HepG2 (cell line): Measurements from ENCODE around the gene AIP. TPM values are rescaled to one million over a fixed set of nuclear protein-coding genes. Genes with fewer than 3 reads are reported as not detected.

ENCODE experiments used
- AKNA ChIP-seq: sonication (generic); formaldehyde crosslinking; IDR thresholded peaks from 2 replicates; pipeline ENCODE4 v1.4.0; 2020; ENCODE audit warnings: missing genetic modification reagents, borderline replicate concordance
- ERF ChIP-seq: IDR thresholded peaks from 2 replicates; pipeline ENCODE4 v1.6.1; 2018; ENCODE audit warnings: missing biosample characterization, missing genetic modification reagents
- HNF4A ChIP-seq: sonication (generic); formaldehyde crosslinking; IDR thresholded peaks from 2 replicates; pipeline ENCODE4 v1.4.0; 2020; ENCODE audit warnings: missing genetic modification reagents
- NRL ChIP-seq: sonication (generic); formaldehyde crosslinking; IDR thresholded peaks from 2 replicates; pipeline ENCODE4 v1.5.0; 2020; ENCODE audit warnings: missing genetic modification reagents, mild to moderate bottlenecking, moderate library complexity, borderline replicate concordance
- TBX2 ChIP-seq: sonication (generic); formaldehyde crosslinking; IDR thresholded peaks from 2 replicates; pipeline ENCODE4 v1.5.0; 2020; ENCODE audit warnings: missing genetic modification reagents, mild to moderate bottlenecking, borderline replicate concordance
- ZBTB38 ChIP-seq: sonication (generic); formaldehyde crosslinking; IDR thresholded peaks from 2 replicates; pipeline ENCODE4 v1.5.1; 2020; ENCODE audit warnings: mild to moderate bottlenecking, missing genetic modification reagents
- ZNF232 ChIP-seq: sonication (generic); formaldehyde crosslinking; IDR thresholded peaks from 2 replicates; pipeline ENCODE4 v1.4.0; 2020; ENCODE audit warnings: missing genetic modification reagents, borderline replicate concordance
- ZNF331 ChIP-seq: sonication (generic); formaldehyde crosslinking; IDR thresholded peaks from 2 replicates; pipeline ENCODE4 v1.4.0; 2020; ENCODE audit warnings: missing genetic modification reagents
- ZNF644 ChIP-seq: IDR thresholded peaks from 2 replicates; pipeline ENCODE4 v1.6.1; 2016; ENCODE audit warnings: low read depth
- ZNF75D ChIP-seq: sonication (generic); formaldehyde crosslinking; IDR thresholded peaks from 2 replicates; pipeline ENCODE4 v1.8.1; 2023; ENCODE audit warnings: missing genetic modification reagents, mild to moderate bottlenecking, borderline replicate concordance
- ZNF768 ChIP-seq: sonication (generic); formaldehyde crosslinking; IDR thresholded peaks from 2 replicates; pipeline ENCODE4 v1.4.0; 2020; ENCODE audit warnings: missing genetic modification reagents
- polyA plus RNA-seq, 8 experiments: library from polyadenylated mRNA; depleted of rRNA in 3 of 8; stranded (reverse) in 7 of 8; unstranded in 1 of 8; fragments of >200 nt; fragmentation: Illumina TruSeq in 4 of 8; extraction: Trizol in 4 of 8; gene quantifications; 2 replicates each; pipeline versions ENCODE4 v1.2.1 to v1.2.3, GENCODE V29; 2011 to 2016; ENCODE audit warnings: low read depth in 4 of 8, missing spikeins in 1 of 8, mixed read lengths in 1 of 8; ENCODE audit not compliant: insufficient read depth in 1 of 8
- total RNA-seq, 5 experiments: library from RNA; depleted of rRNA; stranded (reverse); fragments of >200 nt; fragmentation: Illumina TruSeq; extraction: Trizol; gene quantifications; 2 replicates each; pipeline ENCODE4 v1.2.3, GENCODE V29; 2016; ENCODE audit warnings: low read depth in 1 of 5
- TF ChIP-seq, protein P1 (sequence below): sonication (generic); formaldehyde crosslinking; IDR thresholded peaks from 2 replicates; pipeline ENCODE4 v1.8.0; 2022; ENCODE audit warnings: mild to moderate bottlenecking, missing genetic modification reagents, moderate library complexity
- TF ChIP-seq, protein P2 (sequence below): sonication (generic); formaldehyde crosslinking; IDR thresholded peaks from 2 replicates; pipeline ENCODE4 v1.5.0; 2020; ENCODE audit warnings: missing genetic modification reagents
- TF ChIP-seq, protein P3 (sequence below): IDR thresholded peaks from 2 replicates; pipeline ENCODE4 v1.6.1; 2012; ENCODE audit warnings: low read length, improper control_type of control experiment
- TF ChIP-seq, protein P4 (sequence below): sonication (generic); formaldehyde crosslinking; IDR thresholded peaks from 2 replicates; pipeline ENCODE4 v1.5.0; 2020; ENCODE audit warnings: missing genetic modification reagents, mild to moderate bottlenecking, borderline replicate concordance

The AIP gene
- total and polyA plus RNA-seq, 2 of the 13 experiments (the other 11 are each of a cell fraction or from before 2014, with no cell fraction given): 51.8 to 110 TPM

DNA sequence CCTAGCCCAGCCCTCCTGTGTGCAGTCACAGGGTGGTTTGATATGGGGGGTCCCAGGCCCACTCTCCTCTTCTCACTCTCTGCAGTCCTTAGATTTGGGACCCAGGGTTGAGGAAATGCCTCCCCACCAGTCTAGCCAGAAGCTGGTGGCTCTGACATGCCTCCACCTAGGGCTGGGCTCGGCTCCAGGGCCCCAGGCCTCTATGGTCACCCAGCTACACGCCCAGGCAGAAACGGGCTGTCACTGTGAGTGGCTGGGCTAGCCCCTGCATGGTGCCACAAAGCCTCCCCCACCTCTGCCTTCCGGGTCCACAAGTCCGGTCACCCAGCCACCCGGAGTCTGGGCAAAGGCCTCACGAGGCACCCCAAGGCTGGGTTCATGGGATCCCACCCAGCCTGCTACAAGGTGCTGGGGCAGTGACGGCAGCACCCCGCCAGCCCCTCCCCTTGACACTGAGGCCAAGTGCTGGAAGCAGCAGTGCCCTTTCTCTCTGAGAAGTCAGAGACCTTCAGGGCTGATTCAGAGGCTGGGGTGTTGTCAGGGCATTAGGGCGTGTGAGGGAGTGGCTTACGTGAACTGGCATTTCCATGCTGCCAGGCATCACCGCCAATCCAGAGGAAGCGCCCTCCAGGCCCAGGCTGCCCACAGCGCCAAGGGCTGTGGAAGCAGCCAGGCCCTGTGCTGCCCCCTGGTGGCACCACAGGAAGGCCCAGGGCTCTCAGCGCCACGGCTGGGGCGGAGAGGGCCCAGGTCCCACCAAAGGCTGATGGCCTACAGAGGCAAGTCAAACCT lies 23.0 kb downstream of the AIP start (continued):
- TF ChIP-seq ZNF75D (no peak), ZBTB38 (CRISPR knock-in tag) (peak; percentile 56; the same call in 1 of the 2 replicates), NRL (CRISPR knock-in tag) (no peak), TBX2 (CRISPR knock-in tag) (peak; percentile 46; the same call in 1 of the 2 replicates), AKNA (no peak), ERF (CRISPR knock-in tag) (no peak), ZNF768 (CRISPR knock-in tag) (no peak), ZNF644 (CRISPR knock-in tag) (no peak), HNF4A (CRISPR knock-in tag) (no peak; the same call in none of the 2 replicates), ZNF331 (CRISPR knock-in tag) (no peak; the same call in none of the 2 replicates), ZNF232 (CRISPR knock-in tag) (no peak)
- TF ChIP-seq, protein P1, sequence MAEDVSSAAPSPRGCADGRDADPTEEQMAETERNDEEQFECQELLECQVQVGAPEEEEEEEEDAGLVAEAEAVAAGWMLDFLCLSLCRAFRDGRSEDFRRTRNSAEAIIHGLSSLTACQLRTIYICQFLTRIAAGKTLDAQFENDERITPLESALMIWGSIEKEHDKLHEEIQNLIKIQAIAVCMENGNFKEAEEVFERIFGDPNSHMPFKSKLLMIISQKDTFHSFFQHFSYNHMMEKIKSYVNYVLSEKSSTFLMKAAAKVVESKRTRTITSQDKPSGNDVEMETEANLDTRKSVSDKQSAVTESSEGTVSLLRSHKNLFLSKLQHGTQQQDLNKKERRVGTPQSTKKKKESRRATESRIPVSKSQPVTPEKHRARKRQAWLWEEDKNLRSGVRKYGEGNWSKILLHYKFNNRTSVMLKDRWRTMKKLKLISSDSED (CRISPR knock-in tag): no peak
- TF ChIP-seq, protein P2, sequence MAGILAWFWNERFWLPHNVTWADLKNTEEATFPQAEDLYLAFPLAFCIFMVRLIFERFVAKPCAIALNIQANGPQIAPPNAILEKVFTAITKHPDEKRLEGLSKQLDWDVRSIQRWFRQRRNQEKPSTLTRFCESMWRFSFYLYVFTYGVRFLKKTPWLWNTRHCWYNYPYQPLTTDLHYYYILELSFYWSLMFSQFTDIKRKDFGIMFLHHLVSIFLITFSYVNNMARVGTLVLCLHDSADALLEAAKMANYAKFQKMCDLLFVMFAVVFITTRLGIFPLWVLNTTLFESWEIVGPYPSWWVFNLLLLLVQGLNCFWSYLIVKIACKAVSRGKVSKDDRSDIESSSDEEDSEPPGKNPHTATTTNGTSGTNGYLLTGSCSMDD (CRISPR knock-in tag): no peak
- TF ChIP-seq, protein P3, sequence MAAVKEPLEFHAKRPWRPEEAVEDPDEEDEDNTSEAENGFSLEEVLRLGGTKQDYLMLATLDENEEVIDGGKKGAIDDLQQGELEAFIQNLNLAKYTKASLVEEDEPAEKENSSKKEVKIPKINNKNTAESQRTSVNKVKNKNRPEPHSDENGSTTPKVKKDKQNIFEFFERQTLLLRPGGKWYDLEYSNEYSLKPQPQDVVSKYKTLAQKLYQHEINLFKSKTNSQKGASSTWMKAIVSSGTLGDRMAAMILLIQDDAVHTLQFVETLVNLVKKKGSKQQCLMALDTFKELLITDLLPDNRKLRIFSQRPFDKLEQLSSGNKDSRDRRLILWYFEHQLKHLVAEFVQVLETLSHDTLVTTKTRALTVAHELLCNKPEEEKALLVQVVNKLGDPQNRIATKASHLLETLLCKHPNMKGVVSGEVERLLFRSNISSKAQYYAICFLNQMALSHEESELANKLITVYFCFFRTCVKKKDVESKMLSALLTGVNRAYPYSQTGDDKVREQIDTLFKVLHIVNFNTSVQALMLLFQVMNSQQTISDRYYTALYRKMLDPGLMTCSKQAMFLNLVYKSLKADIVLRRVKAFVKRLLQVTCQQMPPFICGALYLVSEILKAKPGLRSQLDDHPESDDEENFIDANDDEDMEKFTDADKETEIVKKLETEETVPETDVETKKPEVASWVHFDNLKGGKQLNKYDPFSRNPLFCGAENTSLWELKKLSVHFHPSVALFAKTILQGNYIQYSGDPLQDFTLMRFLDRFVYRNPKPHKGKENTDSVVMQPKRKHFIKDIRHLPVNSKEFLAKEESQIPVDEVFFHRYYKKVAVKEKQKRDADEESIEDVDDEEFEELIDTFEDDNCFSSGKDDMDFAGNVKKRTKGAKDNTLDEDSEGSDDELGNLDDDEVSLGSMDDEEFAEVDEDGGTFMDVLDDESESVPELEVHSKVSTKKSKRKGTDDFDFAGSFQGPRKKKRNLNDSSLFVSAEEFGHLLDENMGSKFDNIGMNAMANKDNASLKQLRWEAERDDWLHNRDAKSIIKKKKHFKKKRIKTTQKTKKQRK: no peak
- TF ChIP-seq, protein P4, sequence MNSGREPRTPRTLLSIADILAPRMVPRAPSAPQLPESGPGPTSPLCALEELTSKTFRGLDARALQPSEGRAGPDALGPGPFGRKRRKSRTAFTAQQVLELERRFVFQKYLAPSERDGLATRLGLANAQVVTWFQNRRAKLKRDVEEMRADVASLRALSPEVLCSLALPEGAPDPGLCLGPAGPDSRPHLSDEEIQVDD: no peak
